Stimulated activated CD4-positive, alpha-beta T cell treated with anti-CD3 and anti-CD28 coated beads, Interleukin-1b, Interleukin-23, amount 100 ng/mL, for 1 hour (primary cell): Measurements from ENCODE around the gene CTH.
"Not testable (repeated sequence)": the region's sequence is repeated elsewhere in the genome, so short reads cannot be mapped to it uniquely, and the experiment has no call there.

Experiments used
- DNase-seq, 2 donors: peaks; one replicate each; pipeline ENCODE4 v3.0.0-alpha.2; 2020; ENCODE audit warnings: low read depth in 2 of 2

Gene CTH

DNA sequence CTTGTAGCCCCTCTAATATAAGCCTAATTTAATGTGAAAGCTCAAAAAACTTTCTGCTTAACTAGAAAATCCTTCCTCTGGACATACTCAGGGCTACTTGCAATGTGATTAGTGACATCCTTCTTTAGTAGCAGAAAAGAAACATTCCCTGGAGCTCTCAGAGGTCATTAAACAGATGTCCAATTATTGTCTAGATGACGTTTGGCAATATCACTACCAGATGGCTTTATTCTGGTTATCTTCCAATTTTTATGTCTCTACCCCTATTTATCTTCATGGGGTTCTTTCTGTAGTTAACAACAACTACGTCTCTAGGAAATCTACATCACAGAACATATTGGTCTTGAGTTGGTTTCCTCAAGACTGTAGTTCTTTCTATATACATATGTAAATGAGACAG is 44.2 kb downstream of the CTH start:
- DNase-seq, result no peak

DNA sequence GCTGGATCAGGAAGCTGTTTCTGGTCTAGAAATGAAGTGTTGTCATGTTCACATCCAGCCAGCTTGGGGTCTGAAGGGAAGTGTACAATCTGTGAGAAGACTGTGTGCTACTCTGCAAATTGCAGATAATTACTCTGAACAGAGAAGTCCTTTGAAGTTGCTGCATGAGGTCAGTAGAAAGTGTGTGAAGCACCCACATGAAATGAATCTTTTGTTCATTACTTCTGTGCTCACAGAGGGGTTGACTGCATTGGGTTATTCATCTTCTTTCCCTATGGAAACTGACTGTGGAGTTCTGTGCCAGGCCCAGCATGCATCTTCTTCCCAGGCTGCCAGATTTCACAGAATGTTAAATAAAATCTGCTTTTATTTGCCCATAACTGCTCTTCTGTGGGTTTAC is 47.1 kb downstream of the CTH start:
- DNase-seq, result no peak

DNA sequence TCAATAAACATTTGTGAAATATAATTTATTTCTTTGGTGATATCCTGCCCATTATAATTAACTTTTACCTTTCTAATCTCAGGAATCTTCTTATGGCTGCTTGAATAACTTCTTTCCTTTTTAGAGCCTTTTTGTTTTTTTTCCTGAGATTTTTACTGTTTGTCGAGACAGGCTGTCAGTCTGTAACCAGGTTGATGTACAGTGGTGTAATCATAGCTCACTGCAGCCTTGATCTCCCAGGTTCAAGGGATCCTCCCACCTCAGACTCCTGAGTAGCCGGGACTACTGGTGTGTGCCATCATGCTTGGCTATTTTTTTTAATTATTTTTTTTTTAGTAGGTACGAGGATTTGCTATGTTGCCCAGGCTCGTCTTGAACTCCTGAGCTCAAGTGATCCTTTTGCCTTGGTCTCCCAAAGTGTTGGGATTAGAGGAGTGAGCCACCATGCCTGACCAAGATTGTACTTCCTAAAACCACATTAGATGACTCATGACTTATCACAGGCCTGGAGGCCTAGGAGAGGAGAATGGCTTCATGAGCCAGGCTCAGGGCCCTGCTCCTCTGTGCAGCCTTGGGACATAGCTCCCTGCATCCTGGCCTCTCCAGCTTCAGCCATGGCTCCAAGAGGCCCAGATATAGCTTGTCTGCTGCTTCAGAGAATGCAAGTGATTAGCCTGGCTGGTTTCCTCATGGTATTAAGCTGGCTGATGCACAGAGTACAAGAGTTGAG is 48.6 kb downstream of the CTH start:
- no peak for DNase-seq

DNA sequence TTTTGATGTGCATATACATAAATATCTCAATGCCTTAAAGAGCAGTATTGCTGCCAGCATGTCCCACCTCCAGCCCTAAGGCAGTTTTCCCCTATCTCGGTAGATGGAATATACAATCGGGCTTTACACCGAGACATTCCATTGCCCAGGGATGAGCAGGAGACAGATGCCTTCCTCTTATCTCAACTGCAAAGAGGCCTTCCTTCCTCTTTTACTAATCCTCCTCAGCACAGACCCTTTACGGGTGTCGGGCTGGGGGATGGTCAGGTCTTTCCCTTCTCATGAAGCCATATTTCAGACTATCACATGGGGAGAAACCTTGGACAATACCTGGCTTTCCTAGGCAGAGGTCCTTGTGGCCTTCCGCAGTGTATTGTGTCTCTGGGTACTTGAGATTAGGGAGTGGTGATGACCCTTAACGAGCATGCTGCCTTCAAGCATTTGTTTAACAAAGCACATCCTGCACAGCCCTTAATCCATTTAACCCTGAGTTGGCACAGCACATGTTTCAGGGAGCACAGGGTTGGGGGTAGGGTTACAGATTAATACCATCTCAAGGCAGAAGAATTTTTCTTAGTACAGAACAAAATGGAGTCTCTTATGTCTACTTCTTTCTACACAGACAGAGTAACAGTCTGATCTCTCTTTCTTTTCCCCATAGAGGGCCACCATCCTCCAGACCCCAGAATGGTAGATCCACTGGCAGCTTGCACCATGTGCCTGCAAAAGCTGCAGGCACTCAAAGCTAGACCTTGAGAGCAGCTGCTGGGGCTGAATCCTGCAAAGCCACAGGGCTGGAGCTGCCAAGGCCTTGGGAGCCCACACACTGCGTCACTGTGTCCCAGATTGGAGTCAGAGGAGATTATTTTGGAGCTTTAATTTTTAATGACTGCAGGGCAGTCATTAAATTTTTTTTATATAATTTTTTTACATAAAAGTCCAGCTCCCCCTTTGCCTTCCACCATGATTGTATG is 50.0 kb downstream of the CTH start:
- DNase-seq, result not testable (repeated sequence)

DNA sequence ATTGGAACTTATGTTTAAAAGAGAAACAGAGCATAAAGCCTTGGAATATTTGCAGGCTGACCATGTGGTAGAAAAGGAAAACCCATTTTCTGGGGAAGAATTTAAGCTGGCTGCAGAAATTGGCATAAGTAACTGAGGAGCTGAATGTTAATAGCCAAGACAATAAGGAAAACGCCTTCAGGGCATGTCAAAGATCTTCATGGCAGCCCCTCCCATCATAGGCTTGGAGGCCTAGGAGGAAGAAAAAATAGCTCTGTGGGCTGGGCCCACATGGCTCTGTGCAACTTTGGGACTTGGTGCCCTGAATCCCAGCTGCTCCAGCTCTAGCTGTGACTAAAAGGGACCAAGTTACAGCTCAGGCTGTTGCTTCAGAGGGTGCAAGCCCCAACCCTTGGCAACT is 51.5 kb downstream of the CTH start:
- DNase-seq, result no peak

DNA sequence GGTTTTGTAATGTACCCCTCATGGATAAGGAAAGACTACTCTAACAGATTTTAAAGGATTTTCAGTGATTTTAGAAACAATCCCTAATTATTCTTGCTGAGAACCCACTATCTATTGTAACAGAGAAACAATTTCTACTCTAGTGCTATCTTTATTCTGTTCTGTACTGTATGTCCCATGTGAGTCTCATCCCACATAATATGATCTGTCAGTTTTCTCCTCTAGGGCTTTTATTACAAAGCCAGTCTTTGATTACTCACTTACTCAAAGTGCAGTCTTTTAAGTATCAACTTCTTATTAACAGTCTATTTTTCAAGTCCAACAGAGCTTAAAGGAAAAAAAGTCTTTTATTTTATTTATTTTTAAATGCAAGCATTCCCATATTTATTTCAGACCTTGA is 54.8 kb downstream of the CTH start:
- DNase-seq, result no peak

GRCh38 chr1:70467531-70467930 is 56.5 kb downstream of the CTH start:
- no peak for DNase-seq

DNA sequence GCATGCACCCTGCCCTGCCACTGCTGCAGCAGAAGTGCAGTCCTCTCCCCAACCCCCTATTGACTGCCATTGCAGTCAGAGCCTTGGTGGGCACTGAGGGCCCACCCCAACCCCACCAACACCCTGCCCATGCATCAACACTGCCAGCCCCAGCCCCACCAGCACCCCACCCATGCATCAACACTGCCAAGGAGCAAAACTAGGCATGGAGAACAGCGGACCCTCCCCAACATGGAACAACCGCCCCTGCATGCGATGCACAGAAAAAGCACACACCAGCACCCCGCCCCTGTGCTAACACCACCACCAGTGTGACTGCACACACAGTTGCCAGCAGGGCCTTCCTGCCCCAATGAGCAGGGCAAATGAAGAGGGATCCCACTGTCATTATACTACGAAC is 57.1 kb downstream of the CTH start:
- DNase-seq, result no peak

- not testable (repeated sequence) for DNase-seq
These were observed 58.1 kb downstream of the CTH start for GRCh38 chr1:70469184-70469583.

GRCh38 chr1:70475023-70475422 is 64.0 kb downstream of the CTH start:
- no peak for DNase-seq

GRCh38 chr1:70477090-70477489 is 66.0 kb downstream of the CTH start:
- DNase-seq, result no peak

- not testable (repeated sequence) for DNase-seq
These were observed 66.8 kb downstream of the CTH start for GRCh38 chr1:70477905-70478304.

DNA sequence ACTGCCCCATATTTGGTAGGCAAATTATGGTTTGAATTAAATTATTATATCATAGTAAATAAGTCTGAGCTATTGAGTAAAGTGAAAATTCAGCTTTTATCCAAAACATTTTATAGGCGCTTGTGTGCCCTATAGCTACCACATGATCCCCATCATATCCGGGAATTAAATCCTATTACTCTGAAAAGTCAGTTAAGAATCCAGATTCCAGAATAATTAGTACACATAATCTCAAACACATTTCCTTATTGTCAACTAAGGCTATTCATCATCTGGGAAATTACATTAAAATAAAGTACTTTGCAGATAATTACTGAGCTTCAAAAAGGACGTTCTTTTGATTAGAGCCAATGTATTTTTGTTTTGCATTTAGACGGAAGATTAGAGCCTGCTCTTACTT is 72.3 kb downstream of the CTH start:
- no peak for DNase-seq

DNA sequence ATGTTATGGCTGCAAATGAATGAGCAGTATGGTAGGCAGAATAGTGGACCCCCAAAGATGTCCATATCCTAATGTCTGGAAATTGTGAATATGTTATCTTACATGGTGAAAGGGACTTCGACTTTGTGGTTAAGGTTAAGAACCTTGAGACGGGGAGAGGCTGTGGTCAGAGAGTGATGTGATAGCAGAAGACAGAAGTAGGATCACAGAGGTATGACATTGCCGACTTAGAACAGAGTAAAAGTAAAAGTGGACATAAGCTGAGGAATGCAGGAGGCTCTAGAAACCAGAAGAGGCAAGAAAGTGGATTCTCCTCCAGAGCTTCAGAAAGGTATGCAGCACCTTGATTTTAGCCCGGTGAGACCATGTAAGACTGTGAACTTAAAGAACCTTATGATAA is 74.6 kb downstream of the CTH start:
- no peak for DNase-seq

DNA sequence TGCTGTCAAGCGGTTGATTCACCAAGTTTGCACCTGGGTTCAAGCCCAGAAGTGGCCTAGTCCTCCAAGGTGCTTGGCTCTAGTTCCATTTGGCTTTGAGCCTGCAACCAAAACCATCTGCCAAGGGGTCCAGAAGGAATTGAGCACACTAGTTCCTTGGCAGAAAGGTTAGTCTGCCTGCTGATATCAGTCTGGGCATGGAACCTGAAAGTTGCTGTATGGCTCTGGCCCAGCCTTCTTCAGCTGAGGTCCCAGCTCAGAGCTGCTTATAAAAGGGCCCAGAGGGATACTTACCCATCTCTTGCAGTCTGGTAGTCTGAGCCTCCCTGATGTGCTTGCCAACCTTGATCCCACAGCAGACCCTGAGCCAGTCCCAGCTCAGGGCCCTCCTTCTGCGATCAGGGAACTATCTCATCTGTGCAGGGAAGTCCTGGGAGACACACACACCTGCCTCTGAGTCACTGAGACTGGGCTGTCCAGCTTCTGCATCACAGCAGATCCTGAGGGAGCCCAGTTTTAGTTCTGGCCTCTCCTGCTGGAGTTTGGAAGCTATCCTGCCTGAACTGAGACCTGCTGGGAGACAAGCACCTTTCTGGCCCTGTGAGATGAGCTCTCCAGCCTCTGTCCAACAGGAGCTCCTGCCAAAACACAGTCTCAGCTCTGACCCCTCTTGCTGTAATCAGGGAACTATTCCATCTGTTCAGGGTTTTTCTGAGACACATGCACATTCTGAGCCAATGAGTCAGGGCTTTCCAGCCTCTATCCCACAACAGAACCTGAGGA is 75.8 kb downstream of the CTH start:
- DNase-seq, result no peak

DNA sequence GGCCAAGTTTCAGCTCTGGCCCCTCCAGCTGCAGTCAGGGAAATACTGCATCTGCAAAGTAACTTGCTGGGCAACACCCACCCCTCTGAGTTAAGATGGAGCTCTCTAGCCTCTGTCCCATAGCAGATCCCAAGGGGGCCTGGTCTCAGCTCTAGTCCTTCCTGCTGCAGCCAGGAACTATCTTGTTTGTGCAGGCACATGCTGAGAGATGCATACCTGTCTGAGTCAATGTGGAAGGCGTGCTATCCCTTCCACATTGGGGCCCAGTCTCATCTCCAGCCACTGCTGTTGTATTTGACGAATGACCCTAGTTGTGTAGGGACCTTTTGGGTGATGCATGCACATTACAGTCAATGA is 76.4 kb downstream of the CTH start:
- DNase-seq, result no peak

DNA sequence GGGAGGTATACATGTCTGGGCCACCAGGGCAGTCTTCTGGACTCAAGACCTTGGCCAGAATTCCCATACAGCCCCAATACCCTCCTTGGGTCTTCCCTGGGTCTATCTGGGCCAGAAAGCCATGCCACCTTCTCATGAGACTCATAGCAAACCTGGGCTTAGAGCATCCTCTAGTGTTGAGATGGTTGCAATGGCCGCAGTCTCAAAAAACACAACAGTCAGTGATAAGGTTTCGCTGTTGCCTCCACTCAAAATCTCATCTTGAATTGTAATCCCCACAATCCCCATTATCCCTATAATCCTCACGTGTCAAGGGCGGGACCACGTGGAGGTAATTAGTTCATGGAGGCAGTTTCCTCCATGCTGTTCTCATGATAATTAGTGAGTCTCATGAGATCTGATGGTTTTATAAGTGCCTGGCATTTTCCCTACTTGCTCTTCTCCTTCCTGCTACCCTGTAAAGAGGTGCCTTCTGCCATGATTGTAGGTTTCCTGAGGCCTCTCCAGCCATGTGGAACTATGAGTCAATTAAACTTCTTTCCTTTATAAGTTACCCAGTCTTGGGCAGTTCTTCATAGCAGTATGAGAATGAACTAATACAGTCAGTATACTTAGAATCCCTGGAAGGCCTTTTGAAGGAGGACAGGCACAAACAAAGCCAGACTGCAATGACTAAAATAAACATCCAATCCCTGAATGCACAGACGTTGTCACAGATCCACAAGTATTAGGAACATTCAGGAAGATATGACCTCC is 77.0 kb downstream of the CTH start:
- DNase-seq, result no peak
